IPS DF 6.9 (cell line): Measurements from ENCODE around the gene RABL6.
"Not testable (repeated sequence)": the region's sequence is repeated elsewhere in the genome, so short reads cannot be mapped to it uniquely, and the experiment has no call there.

Source experiments
- DNase-seq: peaks from one replicate; pipeline ENCODE4 v3.0.0-alpha.2; 2013; ENCODE audit warnings: low read depth, low spot score
- H3K27ac ChIP-seq: one replicate; pipeline ENCODE4 v1.5.1; 2013; ENCODE audit warnings: low read length, control low read depth
- H3K27me3 ChIP-seq: 2 replicates; pipeline ENCODE4 v1.6.1; 2013; ENCODE audit warnings: mild to moderate bottlenecking, low read length; ENCODE audit not compliant: control insufficient read depth, insufficient read depth
- H3K36me3 ChIP-seq: 2 replicates; pipeline ENCODE4 v1.6.1; 2013; ENCODE audit warnings: low read length; ENCODE audit not compliant: control insufficient read depth, insufficient read depth
- H3K4me1 ChIP-seq: 2 replicates; pipeline ENCODE4 v1.6.1; 2013; ENCODE audit warnings: low read length; ENCODE audit not compliant: control insufficient read depth, insufficient read depth
- H3K4me3 ChIP-seq: 2 replicates; pipeline ENCODE4 v1.5.1; 2013; ENCODE audit warnings: mild to moderate bottlenecking, low read length
- H3K9me3 ChIP-seq: 2 replicates; pipeline ENCODE4 v1.6.1; 2013; ENCODE audit warnings: low read length, inconsistent platforms; ENCODE audit not compliant: control insufficient read depth, insufficient read depth
- WGBS: extraction: QIAGEN DNeasy Blood & Tissue Kit; methylation state at CpG from one replicate; pipeline ENCODE4 v1.1.7; 2013; ENCODE audit warnings: mixed read lengths, missing lambda C conversion rate; ENCODE audit not compliant: insufficient read length, insufficient coverage; 5-methylcytosine and 5-hydroxymethylcytosine counted together

RABL6 gene, protein sequence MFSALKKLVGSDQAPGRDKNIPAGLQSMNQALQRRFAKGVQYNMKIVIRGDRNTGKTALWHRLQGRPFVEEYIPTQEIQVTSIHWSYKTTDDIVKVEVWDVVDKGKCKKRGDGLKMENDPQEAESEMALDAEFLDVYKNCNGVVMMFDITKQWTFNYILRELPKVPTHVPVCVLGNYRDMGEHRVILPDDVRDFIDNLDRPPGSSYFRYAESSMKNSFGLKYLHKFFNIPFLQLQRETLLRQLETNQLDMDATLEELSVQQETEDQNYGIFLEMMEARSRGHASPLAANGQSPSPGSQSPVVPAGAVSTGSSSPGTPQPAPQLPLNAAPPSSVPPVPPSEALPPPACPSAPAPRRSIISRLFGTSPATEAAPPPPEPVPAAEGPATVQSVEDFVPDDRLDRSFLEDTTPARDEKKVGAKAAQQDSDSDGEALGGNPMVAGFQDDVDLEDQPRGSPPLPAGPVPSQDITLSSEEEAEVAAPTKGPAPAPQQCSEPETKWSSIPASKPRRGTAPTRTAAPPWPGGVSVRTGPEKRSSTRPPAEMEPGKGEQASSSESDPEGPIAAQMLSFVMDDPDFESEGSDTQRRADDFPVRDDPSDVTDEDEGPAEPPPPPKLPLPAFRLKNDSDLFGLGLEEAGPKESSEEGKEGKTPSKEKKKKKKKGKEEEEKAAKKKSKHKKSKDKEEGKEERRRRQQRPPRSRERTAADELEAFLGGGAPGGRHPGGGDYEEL

DNA sequence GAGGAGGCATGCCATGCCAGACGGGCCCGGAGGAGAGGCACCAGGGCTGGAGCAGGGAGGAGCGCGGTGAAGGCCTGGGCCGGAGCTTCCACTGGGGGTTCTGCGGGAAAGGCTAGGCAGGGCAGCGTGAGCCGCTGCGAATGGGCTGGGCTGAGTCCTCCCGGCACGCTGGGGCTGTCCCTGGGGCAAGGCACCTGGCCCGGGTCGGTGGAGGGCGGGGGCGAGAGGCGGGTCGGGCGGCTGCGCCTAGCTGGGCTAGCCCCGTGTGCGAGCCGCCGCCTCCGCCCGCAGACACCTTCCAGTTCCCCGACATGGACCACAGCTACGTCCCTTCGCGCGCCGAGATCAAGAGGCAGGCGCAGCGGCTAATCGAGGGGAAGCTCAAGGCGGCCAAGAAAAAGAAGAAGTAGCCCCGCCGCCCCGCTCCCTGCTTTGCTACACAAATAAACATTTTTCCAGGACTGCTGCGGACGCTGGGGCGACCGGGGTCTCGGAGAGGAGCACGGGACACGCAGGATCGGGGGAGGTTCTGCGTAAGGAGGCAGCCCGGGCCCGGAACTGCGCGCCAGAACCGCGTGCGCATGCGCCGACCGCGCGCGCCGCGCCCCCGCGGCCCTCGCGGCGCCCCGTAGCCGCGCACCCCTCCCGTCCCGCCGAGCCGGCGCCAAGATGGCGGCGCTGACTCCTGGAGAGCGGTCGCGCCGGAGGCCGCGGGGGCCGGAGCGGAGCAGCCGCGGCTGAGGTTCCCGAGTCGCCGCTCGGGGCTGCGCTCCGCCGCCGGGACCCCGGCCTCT, at the start of gene RABL6:
Gene RABL6 (plus strand): TSS at position 668 of the 794 bp plus-strand sequence. CDS start 249 bp downstream, outside the sequence.
- no CpG with 5 or more reads among the region's 96 CpGs for WGBS

DNA sequence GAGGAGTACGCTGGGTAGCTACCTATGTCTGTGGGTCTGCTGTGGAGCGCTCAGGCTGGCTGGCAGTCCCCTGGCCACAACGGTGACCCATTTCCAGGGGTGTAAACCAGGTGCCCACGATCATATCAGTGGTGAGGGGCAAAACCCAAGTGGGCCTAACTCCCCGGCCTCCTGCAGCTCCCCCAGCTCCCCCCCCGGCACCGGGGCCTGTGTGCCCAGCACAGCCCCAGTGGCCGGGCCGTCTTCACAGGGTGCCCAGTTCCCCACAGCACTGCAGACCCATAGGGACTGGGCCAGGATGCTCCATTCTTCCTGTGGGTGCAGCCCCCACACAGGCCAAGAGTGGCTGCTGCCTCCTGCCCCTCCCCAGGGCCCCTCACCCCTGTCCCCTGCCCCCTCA, 48.7 kb upstream of the RABL6 start:
- no peak overlapping the region for H3K4me3 ChIP-seq
- no peaks in the 10 kb centered on the region for H3K36me3 ChIP-seq
- H3K27ac ChIP-seq, result no peak overlapping the region
- no peaks in the 10 kb centered on the region for H3K9me3 ChIP-seq
- H3K27me3 ChIP-seq, result no peaks in the 10 kb centered on the region
- no peak for DNase-seq
- H3K4me1 ChIP-seq, result peaks cover 4% of the 10 kb centered on the region; the same call in 1 of the 2 replicates
- no CpG with 5 or more reads among the region's 9 CpGs for WGBS

More for the DNA sequence above, at the start of gene RABL6:
- H3K27ac ChIP-seq, result no peak within 1 kb of the TSS
- H3K4me1 ChIP-seq, result peaks cover 5% of the 10 kb centered on the region; the same call in 1 of the 2 replicates
- peak within 1 kb of the TSS; percentile 95 for H3K4me3 ChIP-seq
- H3K36me3 ChIP-seq, result peaks cover 2% of the 10 kb centered on the region; the same call in 1 of the 2 replicates
- H3K9me3 ChIP-seq, result no peaks in the 10 kb centered on the region
- H3K27me3 ChIP-seq, result no peaks in the 10 kb centered on the region
- no peak for DNase-seq

DNA sequence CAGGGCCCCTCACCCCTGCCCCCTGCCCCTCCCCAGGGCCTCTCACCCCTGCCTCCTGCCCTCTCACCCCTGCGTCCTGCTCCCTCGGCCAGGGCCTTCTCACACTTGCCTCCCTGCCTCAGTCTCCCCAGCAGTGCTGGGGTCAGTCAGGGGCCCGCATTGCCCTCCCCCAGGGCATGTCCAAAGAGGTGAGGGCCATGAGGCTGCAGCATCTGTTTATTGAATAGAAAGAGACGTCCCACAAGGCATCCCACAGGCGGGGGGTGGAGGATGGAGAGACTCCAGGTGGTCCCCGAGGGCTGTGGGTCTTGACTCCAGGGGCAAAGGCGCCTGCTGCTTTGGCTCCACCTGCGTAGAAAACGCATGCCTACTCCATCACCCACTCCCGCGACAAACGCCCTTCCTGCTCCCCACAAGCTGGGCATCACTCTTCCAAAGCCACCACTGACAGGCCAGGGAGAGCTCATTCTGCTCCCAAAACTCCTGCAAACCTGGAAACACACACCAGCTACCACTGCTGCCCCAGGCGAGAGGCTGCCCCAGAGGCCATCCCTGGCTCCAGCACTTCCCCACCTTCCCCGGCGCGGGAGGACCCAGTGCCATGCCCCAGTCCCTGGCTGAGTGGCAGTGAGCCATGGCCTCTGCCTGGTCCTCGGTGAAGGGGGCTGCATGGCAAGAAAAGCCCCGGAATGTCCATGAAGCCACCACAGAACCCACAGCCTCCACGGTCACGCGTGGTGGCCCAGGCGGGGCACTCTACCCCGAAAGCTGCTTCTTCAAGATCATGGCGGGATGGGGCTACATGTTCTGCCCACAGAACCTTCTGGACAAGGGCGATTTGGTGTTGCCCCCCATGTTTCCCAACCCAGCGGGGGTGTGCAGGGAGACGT, 48.1 kb upstream of the RABL6 start:
- no CpG with 5 or more reads among the region's 27 CpGs for WGBS
- no peaks in the 10 kb centered on the region for H3K27me3 ChIP-seq
- no peaks in the 10 kb centered on the region for H3K9me3 ChIP-seq
- no peak for DNase-seq
- H3K4me3 ChIP-seq, result no peak overlapping the region
- no peak overlapping the region for H3K27ac ChIP-seq
- no peaks in the 10 kb centered on the region for H3K36me3 ChIP-seq
- peaks cover 4% of the 10 kb centered on the region; the same call in 1 of the 2 replicates for H3K4me1 ChIP-seq

DNA sequence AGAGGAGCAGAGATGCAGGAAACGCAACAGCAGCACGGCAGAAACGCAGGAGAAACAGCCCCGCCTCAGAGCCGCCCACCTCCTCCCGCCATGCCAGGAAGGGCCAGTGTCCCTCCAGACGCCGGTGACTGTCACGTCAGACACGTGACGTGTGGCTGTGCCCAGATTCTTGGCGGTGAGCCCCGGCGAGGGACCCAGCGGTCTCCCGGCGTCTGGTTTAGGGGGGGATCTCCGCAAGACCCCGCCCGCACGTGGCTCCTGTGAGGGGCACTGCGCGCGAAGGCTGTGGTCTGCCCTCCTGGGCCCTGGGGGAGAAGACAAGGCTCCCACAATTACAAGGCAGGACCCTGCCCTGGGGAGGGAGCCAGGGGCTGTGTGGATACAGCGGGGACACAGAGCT, 47.3 kb upstream of the RABL6 start:
- no peaks in the 10 kb centered on the region for H3K9me3 ChIP-seq
- DNase-seq, result no peak
- no peaks in the 10 kb centered on the region for H3K27me3 ChIP-seq
- WGBS, result no CpG with 5 or more reads among the region's 25 CpGs
- no peaks in the 10 kb centered on the region for H3K36me3 ChIP-seq
- peaks cover 4% of the 10 kb centered on the region; the same call in 1 of the 2 replicates for H3K4me1 ChIP-seq
- H3K4me3 ChIP-seq, result no peak overlapping the region
- H3K27ac ChIP-seq, result no peak overlapping the region

DNA sequence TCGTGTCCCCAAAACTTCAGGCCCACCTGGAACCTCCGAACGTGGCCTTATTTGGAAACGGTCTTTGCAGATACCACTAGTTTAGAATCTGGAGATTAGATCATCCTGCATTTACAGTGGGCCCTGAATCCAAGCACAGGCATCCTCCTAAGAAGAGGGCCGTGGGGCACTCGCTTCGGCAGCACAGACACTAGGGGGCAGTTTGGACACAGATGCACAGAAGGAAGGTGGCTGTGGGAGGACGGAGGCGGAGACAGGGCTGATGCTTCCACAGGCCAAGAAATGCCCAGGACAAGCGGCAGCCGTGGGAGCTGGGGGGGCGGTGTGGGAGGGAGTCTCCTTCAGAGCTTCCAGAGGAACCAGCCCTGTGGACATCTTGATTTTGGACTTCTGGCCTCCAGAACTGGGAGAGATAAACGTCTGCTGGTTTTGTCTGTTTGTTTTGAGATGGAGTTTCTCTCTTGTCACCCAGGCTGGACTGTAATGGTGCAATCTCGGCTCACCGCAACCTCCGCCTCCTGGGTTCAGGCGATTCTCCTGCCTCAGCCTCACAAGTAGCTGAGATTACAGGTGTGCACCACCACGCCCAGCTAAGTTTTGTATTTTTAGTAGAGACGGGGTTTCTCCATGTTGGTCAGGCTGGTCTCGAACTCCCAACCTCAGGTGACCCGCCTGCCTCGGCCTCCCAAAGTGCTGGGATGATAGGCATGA, 46.8 kb upstream of the RABL6 start:
- H3K27me3 ChIP-seq, H3K4me1 ChIP-seq, DNase-seq, H3K27ac ChIP-seq, H3K36me3 ChIP-seq, H3K4me3 ChIP-seq, H3K9me3 ChIP-seq: not testable (repeated sequence)
- no CpG with 5 or more reads among the region's 22 CpGs for WGBS

DNA sequence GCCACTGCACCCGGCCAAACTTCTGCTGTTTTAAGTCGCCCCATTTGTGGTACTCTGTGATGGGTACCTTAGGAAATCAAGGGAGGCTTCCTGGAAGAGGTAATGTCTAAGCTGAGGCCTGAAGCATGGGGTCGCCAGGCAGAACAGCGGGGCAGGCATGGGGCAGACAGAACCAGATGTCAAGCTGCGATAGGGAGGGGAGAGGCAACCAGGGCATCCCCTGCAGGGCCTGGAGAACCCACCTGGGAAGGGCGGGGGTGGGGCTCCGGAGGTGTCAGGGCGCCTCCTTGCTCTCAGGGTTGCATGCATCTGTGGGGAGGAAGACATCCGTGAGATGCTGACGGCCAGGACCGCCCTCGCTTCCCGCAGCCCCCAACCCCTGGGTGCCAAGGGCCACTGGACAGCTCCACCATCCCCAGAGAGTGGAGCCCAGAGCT, 46.2 kb upstream of the RABL6 start:
- no CpG with 5 or more reads among the region's 13 CpGs for WGBS
- DNase-seq, result no peak
- no peak overlapping the region for H3K4me3 ChIP-seq
- no peaks in the 10 kb centered on the region for H3K9me3 ChIP-seq
- peaks cover 4% of the 10 kb centered on the region; the same call in 1 of the 2 replicates for H3K4me1 ChIP-seq
- no peaks in the 10 kb centered on the region for H3K27me3 ChIP-seq
- no peak overlapping the region for H3K27ac ChIP-seq
- H3K36me3 ChIP-seq, result no peaks in the 10 kb centered on the region

DNA sequence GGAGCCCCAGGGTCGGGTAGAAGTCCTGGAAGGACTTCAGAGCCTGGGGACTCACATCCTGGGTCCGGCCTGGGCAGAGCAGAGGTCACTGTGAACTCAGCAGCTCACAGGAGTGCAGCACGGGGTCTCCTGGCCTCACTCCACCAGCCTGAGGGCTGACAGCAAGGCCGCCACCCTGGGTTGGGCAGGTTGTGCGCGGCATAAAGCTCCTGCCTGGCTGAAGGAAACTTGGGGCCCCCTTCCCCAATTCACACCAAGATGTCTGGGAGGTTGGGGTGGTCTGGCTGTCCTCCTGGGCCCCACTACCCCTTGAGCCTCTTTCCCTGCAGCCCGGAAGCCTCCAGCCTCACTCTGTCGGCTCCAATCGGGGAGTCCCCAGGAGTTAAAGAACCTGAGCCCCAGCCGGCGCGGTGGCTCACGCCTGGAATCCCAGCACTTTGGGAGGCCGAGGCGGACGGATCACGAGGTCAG, 45.5 kb upstream of the RABL6 start:
- H3K4me3 ChIP-seq, result no peak overlapping the region
- no peaks in the 10 kb centered on the region for H3K36me3 ChIP-seq
- no peaks in the 10 kb centered on the region for H3K27me3 ChIP-seq
- no peak overlapping the region for H3K27ac ChIP-seq
- DNase-seq, result no peak
- peaks cover 4% of the 10 kb centered on the region; the same call in 1 of the 2 replicates for H3K4me1 ChIP-seq
- WGBS, result no CpG with 5 or more reads among the region's 17 CpGs
- no peaks in the 10 kb centered on the region for H3K9me3 ChIP-seq

DNA sequence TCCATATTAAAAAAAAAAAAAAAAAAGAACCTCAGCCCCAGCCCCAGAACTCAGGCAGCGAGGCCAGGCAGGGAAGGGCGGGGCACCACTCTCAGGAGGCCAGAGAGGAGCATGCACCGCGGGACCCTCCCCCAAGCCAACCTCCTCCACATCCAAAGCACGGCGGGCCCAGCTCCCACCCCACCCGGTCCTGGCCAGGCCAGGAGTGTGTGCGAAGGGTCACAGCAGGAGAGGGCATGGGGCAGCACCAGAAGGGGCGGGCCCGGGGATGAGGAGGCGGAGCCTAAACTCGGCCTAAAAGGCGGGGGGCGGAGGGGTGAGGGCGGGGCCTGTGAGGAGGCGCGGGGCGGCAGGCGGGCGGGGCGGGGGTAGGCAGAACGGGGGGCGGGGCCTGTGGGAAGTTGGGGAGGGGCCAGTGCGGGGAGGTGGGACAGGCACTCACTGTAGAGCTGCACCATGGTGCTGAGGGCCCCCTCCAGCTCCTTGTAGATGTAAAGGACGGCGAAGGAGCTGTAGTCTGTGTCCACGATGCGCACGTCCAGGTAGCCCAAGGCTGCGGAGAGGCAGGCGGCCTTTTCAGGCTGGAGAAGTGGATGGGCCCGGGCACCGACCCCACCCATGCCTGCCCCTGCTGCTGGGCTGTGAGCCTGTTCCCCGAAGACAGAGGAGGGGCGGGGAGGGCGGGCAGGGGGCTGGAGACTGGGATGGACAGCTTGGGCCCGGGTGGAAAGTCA, 44.7 kb upstream of the RABL6 start:
- Histone ChIP-seq H3K4me3 (peak overlapping the region; percentile 10; the same call in 1 of the 2 replicates), H3K9me3 (no peaks in the 10 kb centered on the region)
- WGBS, result no CpG with 5 or more reads among the region's 37 CpGs

More for the DNA sequence above, 44.7 kb upstream of the RABL6 start:
- peak; percentile 77 for DNase-seq
- Histone ChIP-seq H3K4me1 (peaks cover 4% of the 10 kb centered on the region; the same call in 1 of the 2 replicates), H3K27ac (no peak overlapping the region), H3K36me3 (no peaks in the 10 kb centered on the region), H3K27me3 (no peaks in the 10 kb centered on the region)
